Hypothalamus (tissue), 51 donors: ENCODE data around the gene CAV2.

Experiments
- DNase-seq, 51 donors: peaks; one replicate each; lab custom pipeline; 2025; lab: John Stamatoyannopoulos, UW

Gene CAV2

DNA sequence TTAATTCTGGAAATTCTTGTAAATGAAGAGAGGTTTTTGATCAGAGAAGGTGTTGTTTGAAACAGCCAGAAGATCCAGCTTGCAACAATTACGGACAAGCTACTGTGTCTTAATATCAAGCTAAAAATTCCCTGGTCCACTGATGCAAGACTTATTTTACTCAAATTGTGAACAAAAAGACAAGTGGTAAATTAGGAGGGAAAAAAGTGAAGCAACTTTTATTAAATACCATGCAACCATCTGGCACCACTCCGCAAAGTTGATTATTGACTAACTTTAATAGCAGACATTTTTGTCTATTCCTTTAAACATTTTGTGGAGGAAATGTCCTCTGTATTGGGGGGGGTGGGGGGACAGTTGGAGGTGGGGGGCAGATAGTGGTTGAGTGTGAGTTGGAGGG lies 5.1 kb upstream of the CAV2 start:
- DNase-seq, result no peak

- DNase-seq, result no peak
These were observed 3.8 kb upstream of the CAV2 start for GRCh38 chr7:116495736-116496135.

DNA sequence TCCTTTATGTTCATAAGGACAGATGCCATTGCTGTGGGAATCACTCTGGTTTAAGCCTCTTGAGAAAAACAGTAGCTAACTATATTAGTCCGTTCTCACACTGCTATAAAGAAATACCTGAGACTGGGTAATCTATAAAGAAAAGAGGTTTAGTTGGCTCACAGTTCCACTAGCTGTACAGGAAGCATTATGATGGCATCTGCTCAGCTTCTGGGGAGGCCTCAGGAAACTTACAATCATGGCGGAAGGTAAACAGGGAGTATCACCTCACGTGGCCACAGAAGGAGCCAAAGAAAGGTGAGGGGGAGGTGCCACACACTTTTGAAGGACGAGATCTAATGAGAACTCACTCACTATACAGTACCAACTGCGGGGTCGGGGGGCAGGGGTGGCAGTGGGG lies 2.9 kb upstream of the CAV2 start:
- DNase-seq, result no peak

DNA sequence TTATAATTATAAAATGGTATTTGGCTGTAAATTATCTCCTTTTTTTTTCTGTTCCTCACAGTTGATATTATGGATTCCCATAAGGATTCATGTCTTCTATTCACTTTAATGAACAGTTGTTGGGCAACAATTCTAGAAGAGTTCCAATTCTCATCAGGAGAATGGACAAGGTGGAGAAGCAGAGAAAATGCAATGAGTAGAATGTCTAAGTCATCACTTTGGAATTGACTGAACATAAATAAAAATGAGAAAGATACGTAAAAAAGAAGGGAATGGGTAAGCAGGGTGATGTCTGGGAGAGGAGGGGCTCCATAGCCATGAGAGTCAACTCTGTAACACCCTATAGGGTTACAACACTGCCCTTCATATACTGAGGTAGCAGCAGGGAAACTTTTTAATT lies 1.8 kb upstream of the CAV2 start:
- DNase-seq, result no peak

DNA sequence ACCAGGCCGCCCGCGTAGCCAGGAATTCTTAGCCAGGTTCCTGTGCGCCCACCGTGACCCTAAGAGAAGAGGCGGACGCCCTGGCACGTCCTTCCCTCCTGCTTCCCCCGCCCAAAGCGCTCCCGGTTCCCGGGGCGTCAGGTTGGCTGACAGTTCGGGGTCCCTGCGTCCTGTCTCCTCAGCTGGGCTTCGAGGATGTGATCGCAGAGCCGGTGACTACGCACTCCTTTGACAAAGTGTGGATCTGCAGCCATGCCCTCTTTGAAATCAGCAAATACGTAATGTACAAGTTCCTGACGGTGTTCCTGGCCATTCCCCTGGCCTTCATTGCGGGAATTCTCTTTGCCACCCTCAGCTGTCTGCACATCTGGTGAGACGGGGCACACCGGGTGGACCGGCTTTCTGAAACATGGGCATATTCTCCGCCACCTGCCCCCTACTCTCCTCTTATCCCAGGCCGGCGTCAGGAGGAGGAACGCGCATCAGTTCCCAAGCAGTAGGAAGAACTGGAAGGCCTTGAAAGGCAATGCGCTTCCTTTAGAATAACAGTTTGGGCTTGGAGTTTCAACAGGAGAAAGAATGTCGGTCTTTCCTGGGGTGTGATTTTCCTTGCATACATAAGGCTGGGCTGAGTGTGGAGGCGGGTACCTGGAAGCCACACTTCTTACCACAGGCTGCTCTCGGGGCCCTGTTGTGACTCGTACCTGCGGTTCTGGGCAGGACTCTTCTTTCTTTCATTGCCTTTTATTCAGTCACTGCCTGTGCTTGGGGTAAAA lies 728 bp downstream of the CAV2 start:
- peak in 4 of 51 donors; percentile 1 to 34 (median 14) for DNase-seq

GRCh38 chr7:116501425-116502167 lies 2.1 kb downstream of the CAV2 start:
- no peak for DNase-seq

GRCh38 chr7:116502201-116503096 lies 2.9 kb downstream of the CAV2 start:
- DNase-seq, result no peak

DNA sequence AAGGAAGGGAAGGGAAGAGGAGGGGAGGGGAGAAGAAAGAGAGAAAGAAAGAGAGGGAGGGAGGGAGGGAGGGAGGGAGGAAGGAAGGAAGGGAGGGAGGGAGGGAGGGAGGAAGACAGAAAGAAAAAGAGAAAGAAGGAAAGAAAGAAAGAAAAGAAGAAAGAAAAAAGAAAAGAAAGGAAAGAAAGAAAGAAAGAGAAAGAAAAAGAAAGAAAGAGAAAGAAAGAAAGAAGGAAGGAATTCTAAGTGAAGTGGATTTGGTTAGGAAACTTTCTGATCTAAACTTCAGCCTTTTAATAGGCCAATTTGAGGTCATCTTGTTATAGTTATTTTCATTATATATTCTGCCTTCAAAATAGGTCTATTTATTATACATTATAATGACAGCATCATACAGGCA lies 4.3 kb downstream of the CAV2 start:
- no peak for DNase-seq

GRCh38 chr7:116505278-116505677 lies 5.7 kb downstream of the CAV2 start:
- DNase-seq, result no peak

GRCh38 chr7:116505823-116506222 lies 6.3 kb downstream of the CAV2 start:
- no peak for DNase-seq

DNA sequence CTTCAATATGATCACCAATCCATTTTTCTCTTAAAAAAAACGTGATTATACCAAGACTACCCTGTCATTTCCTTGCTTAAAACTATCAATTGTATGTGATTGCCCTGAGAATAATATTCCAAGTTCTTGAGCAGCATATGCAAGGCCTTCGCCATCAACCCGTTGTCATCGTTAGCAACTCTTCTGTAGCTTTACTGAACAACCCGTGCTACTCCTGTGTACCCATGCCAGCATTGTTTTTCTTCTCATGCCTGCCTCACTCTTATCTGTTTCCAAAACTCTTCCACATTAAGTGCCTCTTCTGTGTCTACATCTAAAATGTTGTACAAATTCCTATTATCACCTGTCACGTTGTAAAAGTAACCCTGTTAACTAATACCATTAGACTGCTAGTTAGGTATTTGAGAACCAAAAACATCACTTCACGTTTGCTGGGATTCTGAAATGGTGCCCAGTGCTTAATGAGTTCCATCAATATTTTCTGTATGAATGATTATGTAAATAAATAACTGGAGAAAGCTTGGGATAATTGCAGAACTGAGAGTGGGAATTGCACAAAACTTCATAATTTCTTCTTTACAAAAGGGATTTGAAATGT lies 10.5 kb downstream of the CAV2 start:
- no peak for DNase-seq

DNA sequence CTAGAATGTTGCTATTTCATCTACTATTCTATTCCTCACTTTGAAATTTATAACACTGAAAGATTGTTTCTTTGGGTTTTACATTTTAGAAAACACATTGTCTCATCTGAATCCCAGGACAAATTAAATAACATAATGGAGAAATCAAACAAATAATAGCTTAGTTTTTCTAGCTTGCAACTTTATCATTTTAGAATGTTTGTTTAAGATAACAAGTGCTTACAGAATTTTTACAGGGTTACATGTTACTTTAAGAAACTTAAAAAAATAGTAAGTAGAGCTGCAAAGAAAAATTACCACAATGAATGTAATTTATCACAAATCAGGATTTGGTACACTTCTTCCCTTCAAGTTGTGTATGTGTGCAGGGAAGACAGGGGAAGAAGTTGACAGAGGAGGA lies 11.3 kb downstream of the CAV2 start:
- no peak for DNase-seq

GRCh38 chr7:116511552-116512519 lies 12.3 kb downstream of the CAV2 start:
- peak in 10 of 51 donors; percentile 6 to 55 (median 19) for DNase-seq

GRCh38 chr7:116512520-116513188 lies 13.1 kb downstream of the CAV2 start:
- DNase-seq, result no peak

GRCh38 chr7:116515584-116515983 lies 16.0 kb downstream of the CAV2 start:
- DNase-seq, result no peak

GRCh38 chr7:116516324-116516723 lies 16.8 kb downstream of the CAV2 start:
- DNase-seq, result no peak

GRCh38 chr7:116517626-116518025 lies 18.1 kb downstream of the CAV2 start:
- no peak for DNase-seq

- no peak for DNase-seq
These were observed 19.4 kb downstream of the CAV2 start for GRCh38 chr7:116518961-116519360.

DNA sequence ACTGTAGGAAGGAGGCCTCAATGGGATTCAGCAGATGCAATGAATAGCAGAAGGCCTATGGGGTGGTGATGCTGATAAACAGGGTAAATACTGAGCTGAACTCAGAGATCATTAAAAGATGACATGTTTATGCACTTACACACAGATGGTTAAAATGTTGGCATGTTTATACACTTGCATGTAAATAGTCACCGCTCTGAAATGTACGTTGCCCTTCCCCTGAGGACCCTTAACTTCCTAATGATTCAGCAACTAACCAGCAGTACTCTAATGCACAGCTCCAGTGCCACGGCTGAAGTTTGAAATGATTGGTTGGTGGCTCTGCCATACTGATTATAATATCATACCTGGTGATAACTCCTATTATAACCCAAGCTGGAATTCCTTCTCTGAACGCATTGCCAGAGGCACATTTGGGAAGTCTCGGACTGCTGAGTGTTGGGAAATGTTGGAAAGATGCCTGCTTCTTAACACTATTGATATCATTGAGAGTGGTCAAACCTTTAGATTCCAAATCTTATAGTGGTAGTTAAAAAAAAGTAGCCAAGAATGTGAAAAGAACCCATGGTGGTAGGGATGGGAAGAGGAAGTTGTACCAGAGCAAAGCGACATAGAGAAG lies 21.6 kb downstream of the CAV2 start:
- DNase-seq, result no peak
